SKM-1 (cell line): Measurements from ENCODE around the gene FOXL1.

Experiments
- DNase-seq: peaks from one replicate; lab custom pipeline; 2025; ENCODE audit not compliant: unreplicated experiment; lab: John Stamatoyannopoulos, UW

The FOXL1 gene

DNA sequence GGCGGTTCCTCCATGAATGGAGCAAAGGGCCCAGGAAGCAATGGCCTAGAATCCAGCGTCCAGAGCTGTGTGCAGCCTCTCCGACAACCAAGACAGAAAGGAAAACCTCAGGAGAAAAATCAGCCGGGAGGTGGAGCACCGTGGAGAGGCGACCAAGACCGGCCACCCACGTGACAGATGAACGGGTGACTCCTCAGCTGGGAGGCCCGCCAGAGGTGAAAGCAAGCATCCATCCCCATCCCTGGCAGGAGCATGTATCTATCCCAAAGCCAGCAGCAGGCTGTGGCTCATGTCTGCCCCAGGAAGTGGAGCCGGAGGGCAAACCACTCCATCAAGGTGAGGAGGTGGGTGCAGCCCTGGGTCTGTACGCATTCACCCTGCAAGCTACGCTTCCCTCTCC, 52.1 kb downstream of the FOXL1 start:
- no peak for DNase-seq

DNA sequence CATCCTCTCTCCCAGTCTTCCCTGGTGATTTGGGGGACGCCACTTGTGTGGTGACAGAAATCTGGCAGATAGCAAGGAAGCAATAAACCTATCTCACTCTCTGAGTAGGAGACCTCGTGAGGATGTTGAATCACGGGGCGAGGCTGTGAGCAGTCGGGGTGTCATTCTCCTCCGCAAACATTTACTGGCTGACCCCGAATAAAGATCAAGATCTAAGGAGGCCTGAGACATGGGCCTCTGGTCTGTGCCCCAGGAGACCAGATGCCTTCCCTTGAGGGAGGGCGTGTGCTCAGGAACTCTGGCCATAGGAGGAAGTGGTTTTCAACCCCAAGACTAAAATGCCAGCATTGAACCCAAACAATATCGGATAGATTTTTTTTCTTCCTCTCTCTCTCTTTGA, 53.1 kb downstream of the FOXL1 start:
- no peak for DNase-seq
